ENCODE results near the gene DUSP18.

GRCh38 chr22:30655532-30655931, 12.1 kb downstream of the DUSP18 start:
- TF ChIP-seq, protein P1, sequence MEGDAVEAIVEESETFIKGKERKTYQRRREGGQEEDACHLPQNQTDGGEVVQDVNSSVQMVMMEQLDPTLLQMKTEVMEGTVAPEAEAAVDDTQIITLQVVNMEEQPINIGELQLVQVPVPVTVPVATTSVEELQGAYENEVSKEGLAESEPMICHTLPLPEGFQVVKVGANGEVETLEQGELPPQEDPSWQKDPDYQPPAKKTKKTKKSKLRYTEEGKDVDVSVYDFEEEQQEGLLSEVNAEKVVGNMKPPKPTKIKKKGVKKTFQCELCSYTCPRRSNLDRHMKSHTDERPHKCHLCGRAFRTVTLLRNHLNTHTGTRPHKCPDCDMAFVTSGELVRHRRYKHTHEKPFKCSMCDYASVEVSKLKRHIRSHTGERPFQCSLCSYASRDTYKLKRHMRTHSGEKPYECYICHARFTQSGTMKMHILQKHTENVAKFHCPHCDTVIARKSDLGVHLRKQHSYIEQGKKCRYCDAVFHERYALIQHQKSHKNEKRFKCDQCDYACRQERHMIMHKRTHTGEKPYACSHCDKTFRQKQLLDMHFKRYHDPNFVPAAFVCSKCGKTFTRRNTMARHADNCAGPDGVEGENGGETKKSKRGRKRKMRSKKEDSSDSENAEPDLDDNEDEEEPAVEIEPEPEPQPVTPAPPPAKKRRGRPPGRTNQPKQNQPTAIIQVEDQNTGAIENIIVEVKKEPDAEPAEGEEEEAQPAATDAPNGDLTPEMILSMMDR (IDR thresholded peaks at IDR 0.05; ENCODE audit: borderline replicate concordance, extremely low read depth, low read length, poor library complexity, severe bottlenecking), result no peak
- TF ChIP-seq EZH2 (IDR thresholded peaks at IDR 0.05; ENCODE audit: borderline replicate concordance, low read depth, low read length, severe bottlenecking), result no peak
